Measurements from ENCODE around the gene DOCK4. TPM values are rescaled to one million over a fixed set of nuclear protein-coding genes. Genes with fewer than 3 reads are reported as not detected.

DOCK4 gene
- total RNA-seq, 1 donor from 2014 or later = 43.0 TPM

GRCh38 chr7:112110175-112110574 lies 96.0 kb downstream of the DOCK4 start:
- no peak overlapping the region for H3K4me3 Mint-ChIP-seq (ENCODE audit: unreplicated experiment)
- no peaks in the 10 kb centered on the region for H3K9me3 Mint-ChIP-seq (ENCODE audit: low read depth)
- DNase-seq (ENCODE audit: low spot score) = no peak
- peaks cover 34% of the 10 kb centered on the region for H3K4me1 Mint-ChIP-seq (ENCODE audit: low read depth)
- H3K36me3 Mint-ChIP-seq (ENCODE audit: low read depth) = peaks cover 1% of the 10 kb centered on the region
- H3K27ac Mint-ChIP-seq (ENCODE audit: unreplicated experiment) = no peak overlapping the region
- H3K27me3 Mint-ChIP-seq (ENCODE audit: low read depth) = no peaks in the 10 kb centered on the region
- TF ChIP-seq CTCF (IDR thresholded peaks at IDR 0.05) = no peak

- Mint-ChIP-seq H3K27ac (ENCODE audit: unreplicated experiment) (peak overlapping the region; percentile 55), H3K36me3 (ENCODE audit: low read depth) (peaks cover 1% of the 10 kb centered on the region), H3K4me3 (ENCODE audit: unreplicated experiment) (no peak overlapping the region), H3K27me3 (ENCODE audit: low read depth) (no peaks in the 10 kb centered on the region), H3K9me3 (ENCODE audit: low read depth) (no peaks in the 10 kb centered on the region), H3K4me1 (ENCODE audit: low read depth) (peaks cover 38% of the 10 kb centered on the region)
- TF ChIP-seq CTCF (IDR thresholded peaks at IDR 0.05) = no peak
- DNase-seq (ENCODE audit: low spot score) = no peak
These were observed 97.2 kb downstream of the DOCK4 start for GRCh38 chr7:112108981-112109380.

GRCh38 chr7:112105584-112106530 lies 100.3 kb downstream of the DOCK4 start:
- H3K4me3 Mint-ChIP-seq (ENCODE audit: unreplicated experiment) = no peak overlapping the region
- peaks cover 3% of the 10 kb centered on the region for H3K36me3 Mint-ChIP-seq (ENCODE audit: low read depth)
- H3K4me1 Mint-ChIP-seq (ENCODE audit: low read depth) = peaks cover 48% of the 10 kb centered on the region
- no peaks in the 10 kb centered on the region for H3K27me3 Mint-ChIP-seq (ENCODE audit: low read depth)
- H3K9me3 Mint-ChIP-seq (ENCODE audit: low read depth) = no peaks in the 10 kb centered on the region
- H3K27ac Mint-ChIP-seq (ENCODE audit: unreplicated experiment) = no peak overlapping the region
- no peak for TF ChIP-seq CTCF (IDR thresholded peaks at IDR 0.05)
- DNase-seq (ENCODE audit: low spot score) = no peak

GRCh38 chr7:112104120-112104519 lies 102.1 kb downstream of the DOCK4 start:
- H3K4me3 Mint-ChIP-seq (ENCODE audit: unreplicated experiment) = no peak overlapping the region
- no peaks in the 10 kb centered on the region for H3K27me3 Mint-ChIP-seq (ENCODE audit: low read depth)
- TF ChIP-seq CTCF (IDR thresholded peaks at IDR 0.05) = no peak
- no peaks in the 10 kb centered on the region for H3K9me3 Mint-ChIP-seq (ENCODE audit: low read depth)
- H3K4me1 Mint-ChIP-seq (ENCODE audit: low read depth) = peaks cover 44% of the 10 kb centered on the region
- peaks cover 3% of the 10 kb centered on the region for H3K36me3 Mint-ChIP-seq (ENCODE audit: low read depth)
- no peak overlapping the region for H3K27ac Mint-ChIP-seq (ENCODE audit: unreplicated experiment)
- DNase-seq (ENCODE audit: low spot score) = no peak

GRCh38 chr7:112103246-112103645 lies 103.0 kb downstream of the DOCK4 start:
- Mint-ChIP-seq H3K4me3 (ENCODE audit: unreplicated experiment) (no peak overlapping the region), H3K27me3 (ENCODE audit: low read depth) (no peaks in the 10 kb centered on the region), H3K4me1 (ENCODE audit: low read depth) (peaks cover 41% of the 10 kb centered on the region), H3K36me3 (ENCODE audit: low read depth) (peaks cover 3% of the 10 kb centered on the region), H3K27ac (ENCODE audit: unreplicated experiment) (peak overlapping the region; percentile 17), H3K9me3 (ENCODE audit: low read depth) (no peaks in the 10 kb centered on the region)
- no peak for TF ChIP-seq CTCF (IDR thresholded peaks at IDR 0.05)
- no peak for DNase-seq (ENCODE audit: low spot score)
